GM12878 (cell line): ENCODE results near the gene SH2D6.
A peak's percentile ranks its signal among the peaks of the same experiment; 100 is the strongest.

Experiments
- ASH2L ChIP-seq: fragments of 300-600, 200-600 bp; sonication (generic); IDR thresholded peaks from 2 replicates; pipeline ENCODE4 v1.6.1; 2017; ENCODE audit warnings: low read depth, mild to moderate bottlenecking, borderline replicate concordance
- ATF3 ChIP-seq: IDR thresholded peaks from 2 replicates; pipeline ENCODE4 v1.6.1; 2011; ENCODE audit warnings: low read depth, mild to moderate bottlenecking, low read length, moderate library complexity, borderline replicate concordance; ENCODE audit errors: extremely low read depth
- EZH2 ChIP-seq: IDR thresholded peaks from 2 replicates; pipeline ENCODE4 v1.6.1; 2012; ENCODE audit warnings: low read depth, mild to moderate bottlenecking, control low read depth, inconsistent platforms, low read length, borderline replicate concordance; ENCODE audit not compliant: control insufficient read depth
- HDGF ChIP-seq: fragments of 450-650 bp; IDR thresholded peaks from 2 replicates; pipeline ENCODE4 v1.6.1; 2016; ENCODE audit warnings: antibody characterized with exemption
- SRF ChIP-seq, 2 experiments: IDR thresholded peaks; 2 replicates each; pipeline ENCODE4 v1.6.1; 2011; ENCODE audit warnings: low read depth in 2 of 2, low read length in 2 of 2, mild to moderate bottlenecking in 1 of 2, moderate library complexity in 1 of 2

GRCh38 chr2:85409845-85410583 lies 8.5 kb upstream of the SH2D6 start, which contains the start of gene CAPG:
- TF ChIP-seq HDGF, result peak; percentile 63; the same call in 1 of the 2 replicates
- no peak for TF ChIP-seq ASH2L
- no peak for TF ChIP-seq SRF (IDR thresholded peaks at IDR 0.05; ENCODE audit: low read depth in 2 of 2, low read length in 2 of 2)
- no peak for TF ChIP-seq ATF3
- TF ChIP-seq EZH2, result no peak
